ENCODE measurements around the gene NRG2. TPM values are rescaled to one million over a fixed set of nuclear protein-coding genes. Genes with fewer than 3 reads are reported as not detected.

Gene NRG2
- total RNA-seq, 2 experiments from 2014 or later: 0.11 TPM; not detected in 1

DNA sequence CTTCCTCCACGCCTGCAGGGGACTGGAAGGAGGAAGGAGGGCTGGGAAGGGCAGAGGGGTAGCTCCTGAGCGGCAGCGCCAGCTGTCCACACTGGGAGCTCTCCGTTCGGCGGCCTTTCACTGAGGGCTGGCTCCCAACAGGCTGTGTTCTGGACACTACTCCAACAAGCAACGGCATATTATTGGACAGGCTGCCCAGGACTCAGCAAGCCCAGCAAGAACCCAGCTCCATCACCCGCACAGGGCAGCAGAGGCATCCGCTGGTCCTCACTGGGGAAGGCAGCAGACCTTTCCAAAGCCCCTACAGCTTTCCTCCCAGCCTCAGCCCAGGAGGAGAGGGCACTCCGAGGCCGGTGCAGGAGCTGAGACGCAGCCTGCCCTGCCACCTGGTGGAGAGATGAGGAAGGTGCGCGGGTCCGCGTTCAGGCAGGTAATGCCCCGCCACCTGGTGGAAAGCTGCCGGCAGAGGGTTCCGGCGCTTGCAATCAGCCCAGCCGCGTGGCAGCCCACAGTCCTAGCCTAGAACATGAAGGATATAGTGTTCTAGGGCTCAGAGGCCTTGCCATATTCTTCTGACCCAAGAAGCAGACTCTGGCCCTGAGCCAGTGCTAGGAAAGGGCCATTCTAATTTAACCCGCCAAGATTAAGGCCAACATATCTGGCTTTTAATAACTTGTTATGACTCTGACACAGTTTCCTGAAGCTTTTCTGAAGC is 74.4 kb downstream of the NRG2 start:
- H3K27me3 Mint-ChIP-seq: peaks cover 13% of the 10 kb centered on the region
- H3K4me1 Mint-ChIP-seq (ENCODE audit: low read depth): no peaks in the 10 kb centered on the region
- H3K4me3 Mint-ChIP-seq: no peak overlapping the region
- intact Hi-C loops (cut with micrococcal nuclease): loop anchor here (2.0 kb wide), 1 partner anchor 182 kb away; no protein-coding TSS in a partner anchor
- no peaks in the 10 kb centered on the region for H3K36me3 Mint-ChIP-seq (ENCODE audit: low read depth)
- peak; percentile 94 for DNase-seq
- no peak overlapping the region for H3K27ac Mint-ChIP-seq
- H3K9me3 Mint-ChIP-seq: no peaks in the 10 kb centered on the region
- ChIA-PET POLR2A (interaction anchor here (0.6 kb wide), 1 partner anchor 1993 kb away, joined by 3 read pairs; no protein-coding TSS in a partner anchor), CTCF (interaction anchor here (0.6 to 10.7 kb wide), 105 partner anchors 8 to 1201 kb away, joined by 3 to 186 read pairs (median 5); partner anchors contain the start of genes ANKHD1 and PSD2)
- TF ChIP-seq, protein P1, sequence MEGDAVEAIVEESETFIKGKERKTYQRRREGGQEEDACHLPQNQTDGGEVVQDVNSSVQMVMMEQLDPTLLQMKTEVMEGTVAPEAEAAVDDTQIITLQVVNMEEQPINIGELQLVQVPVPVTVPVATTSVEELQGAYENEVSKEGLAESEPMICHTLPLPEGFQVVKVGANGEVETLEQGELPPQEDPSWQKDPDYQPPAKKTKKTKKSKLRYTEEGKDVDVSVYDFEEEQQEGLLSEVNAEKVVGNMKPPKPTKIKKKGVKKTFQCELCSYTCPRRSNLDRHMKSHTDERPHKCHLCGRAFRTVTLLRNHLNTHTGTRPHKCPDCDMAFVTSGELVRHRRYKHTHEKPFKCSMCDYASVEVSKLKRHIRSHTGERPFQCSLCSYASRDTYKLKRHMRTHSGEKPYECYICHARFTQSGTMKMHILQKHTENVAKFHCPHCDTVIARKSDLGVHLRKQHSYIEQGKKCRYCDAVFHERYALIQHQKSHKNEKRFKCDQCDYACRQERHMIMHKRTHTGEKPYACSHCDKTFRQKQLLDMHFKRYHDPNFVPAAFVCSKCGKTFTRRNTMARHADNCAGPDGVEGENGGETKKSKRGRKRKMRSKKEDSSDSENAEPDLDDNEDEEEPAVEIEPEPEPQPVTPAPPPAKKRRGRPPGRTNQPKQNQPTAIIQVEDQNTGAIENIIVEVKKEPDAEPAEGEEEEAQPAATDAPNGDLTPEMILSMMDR (IDR thresholded peaks at IDR 0.05): peak; percentile 99
- peak; percentile 100 for ATAC-seq

DNA sequence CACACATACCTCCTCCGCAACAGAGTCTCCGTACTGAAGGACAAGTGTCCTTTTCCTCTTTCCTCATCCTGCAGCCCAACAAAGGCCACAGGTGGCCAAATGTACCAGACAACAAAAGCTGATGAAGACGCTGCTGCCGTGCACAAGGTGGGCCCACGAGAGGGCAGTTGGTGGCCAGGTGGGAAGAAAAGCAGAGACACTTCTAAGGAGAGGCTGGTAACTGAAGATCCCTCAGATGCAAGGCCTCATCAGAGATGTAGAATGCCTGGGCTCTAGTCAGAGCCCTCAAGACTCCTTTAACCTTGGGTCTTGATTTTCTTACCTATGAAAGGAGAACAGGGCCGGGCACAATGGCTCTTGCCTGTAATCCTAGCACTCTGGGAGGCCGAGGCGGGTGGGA is 75.7 kb downstream of the NRG2 start:
- DNase-seq (no peak), ATAC-seq (no peak)
- ChIA-PET POLR2A (interaction anchor here (1.1 kb wide), 1 partner anchor 207 kb away, joined by 5 read pairs; the partner anchor contains the start of gene CYSTM1), CTCF (interaction anchor here (1.9 to 10.7 kb wide), 17 partner anchors 9 to 203 kb away, joined by 5 to 186 read pairs (median 24); partner anchors contain the start of gene PSD2)
- intact Hi-C loops (cut with micrococcal nuclease): no loop called here
- Mint-ChIP-seq H3K4me1 (ENCODE audit: low read depth) (no peaks in the 10 kb centered on the region), H3K36me3 (ENCODE audit: low read depth) (no peaks in the 10 kb centered on the region), H3K27me3 (peaks cover 11% of the 10 kb centered on the region), H3K9me3 (no peaks in the 10 kb centered on the region), H3K4me3 (no peak overlapping the region), H3K27ac (no peak overlapping the region)
- TF ChIP-seq, protein P1 (IDR thresholded peaks at IDR 0.05): no peak

DNA sequence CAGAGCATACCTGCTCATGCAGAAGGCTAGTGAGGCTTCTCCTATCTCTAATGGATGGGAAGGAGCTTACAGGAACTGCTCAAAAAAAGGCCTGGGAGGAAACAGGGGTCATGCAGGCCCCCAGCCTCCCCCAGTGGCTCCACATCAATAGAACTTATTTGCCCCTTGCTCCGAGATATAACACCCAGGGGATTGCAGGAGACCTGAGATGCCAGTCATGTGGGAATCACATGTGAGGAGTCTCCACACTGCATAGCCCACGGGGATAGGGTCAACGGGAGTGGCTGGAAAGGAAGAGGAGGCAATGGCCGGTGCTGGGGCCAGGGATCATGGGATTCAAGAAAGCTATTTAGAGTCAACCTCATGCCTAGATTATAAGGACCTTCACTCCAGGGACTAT is 76.2 kb downstream of the NRG2 start:
- ChIA-PET CTCF (interaction anchor here (1.2 to 10.7 kb wide), 6 partner anchors 15 to 202 kb away, joined by 3 to 186 read pairs (median 49); no protein-coding TSS in a partner anchor), POLR2A (interaction anchor here (1.1 kb wide), 1 partner anchor 208 kb away, joined by 5 read pairs; the partner anchor contains the start of gene CYSTM1)
- TF ChIP-seq, protein P1 (IDR thresholded peaks at IDR 0.05): no peak
- intact Hi-C loops (cut with micrococcal nuclease): no loop called here
- Mint-ChIP-seq H3K4me1 (ENCODE audit: low read depth) (no peaks in the 10 kb centered on the region), H3K4me3 (no peak overlapping the region), H3K36me3 (ENCODE audit: low read depth) (no peaks in the 10 kb centered on the region), H3K27ac (no peak overlapping the region), H3K9me3 (no peaks in the 10 kb centered on the region), H3K27me3 (peaks cover 11% of the 10 kb centered on the region)
- DNase-seq: no peak
- ATAC-seq: no peak

DNA sequence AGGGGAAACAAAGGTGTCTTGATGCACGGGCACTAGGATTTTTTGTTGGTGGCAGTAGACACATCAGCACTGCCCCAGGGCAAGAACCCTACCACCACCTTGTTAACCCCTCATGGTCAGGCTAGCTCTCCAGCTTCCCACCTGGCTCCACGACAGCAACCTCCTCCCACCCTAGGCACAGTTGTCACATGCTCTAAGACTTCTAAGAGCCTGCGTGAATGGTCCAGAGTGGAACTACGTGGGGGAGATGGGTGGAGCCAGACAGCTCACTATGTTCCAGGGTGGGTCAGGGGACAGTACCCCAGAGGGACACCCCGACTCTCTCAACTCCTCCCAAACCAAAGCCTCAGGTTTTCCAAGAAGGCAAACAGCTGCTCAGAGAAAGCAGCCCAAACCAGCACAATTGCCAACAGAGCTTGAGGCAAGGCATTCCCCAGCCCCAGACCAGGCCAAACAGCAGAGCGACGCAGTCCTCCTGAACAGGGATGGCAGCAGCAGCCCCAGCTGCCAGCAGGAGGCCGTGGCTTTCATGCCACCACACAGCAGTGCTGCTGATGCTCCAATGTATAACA is 78.0 kb downstream of the NRG2 start:
- ChIA-PET CTCF (interaction anchor here (1.0 to 10.7 kb wide), 2 partner anchors 50 to 178 kb away, joined by 3 to 186 read pairs; no protein-coding TSS in a partner anchor), POLR2A (no interaction called here)
- Mint-ChIP-seq H3K4me3 (no peak overlapping the region), H3K9me3 (no peaks in the 10 kb centered on the region), H3K27me3 (peaks cover 7% of the 10 kb centered on the region), H3K4me1 (ENCODE audit: low read depth) (no peaks in the 10 kb centered on the region), H3K27ac (no peak overlapping the region), H3K36me3 (ENCODE audit: low read depth) (no peaks in the 10 kb centered on the region)
- intact Hi-C loops (cut with micrococcal nuclease): no loop called here
- TF ChIP-seq, protein P1 (IDR thresholded peaks at IDR 0.05): no peak
- DNase-seq (no peak), ATAC-seq (no peak)

All from activated CD8-positive, alpha-beta T cell treated with anti-CD3 and anti-CD28 coated beads for 36 hours (primary cell).